ENCODE results near the gene XRCC1.
A peak's percentile ranks its signal among the peaks of the same experiment; 100 is the strongest.

Gene XRCC1

GRCh38 chr19:43505941-43506340, 69.4 kb downstream of the XRCC1 start:
- H4K20me1 ChIP-seq (ENCODE audit: insufficient read depth, low read length): no peaks in the 10 kb centered on the region
- H3K4me1 ChIP-seq (ENCODE audit: low read length): peaks cover 8% of the 10 kb centered on the region
- no peak for DNase-seq
- no peak overlapping the region for H3K27ac ChIP-seq (ENCODE audit: low read length)
- no peaks in the 10 kb centered on the region for H3K27me3 ChIP-seq (replicated peaks; ENCODE audit: insufficient read depth, low read length)
- no peak overlapping the region for H3K4me3 ChIP-seq (ENCODE audit: low read length)
- H3K79me2 ChIP-seq (ENCODE audit: low read length): no peaks in the 10 kb centered on the region
- H3F3A ChIP-seq (ENCODE audit: insufficient read depth, low read length): peaks cover 4% of the 10 kb centered on the region; the same call in 1 of the 2 replicates
- H3K9me3 ChIP-seq (replicated peaks; ENCODE audit: insufficient read depth, low read length): no peaks in the 10 kb centered on the region
- no peak overlapping the region for H2AFZ ChIP-seq (ENCODE audit: low read length)
- no peak overlapping the region for H3K4me2 ChIP-seq (ENCODE audit: low read depth, low read length)
- no peak overlapping the region for H3K9ac ChIP-seq (ENCODE audit: low read length)
- no peaks in the 10 kb centered on the region for H3K9me2 ChIP-seq (replicated peaks; ENCODE audit: insufficient read depth, low read length)
- no peaks in the 10 kb centered on the region for H3K36me3 ChIP-seq (replicated peaks; ENCODE audit: insufficient read depth, low read length)
- TF ChIP-seq CTCF (IDR thresholded peaks at IDR 0.05; ENCODE audit: low read length) (no peak), EZH2 (optimal IDR thresholded peaks at IDR 0.05; ENCODE audit: low read depth, low read length) (no peak), EZH2phosphoT487 (IDR thresholded peaks at IDR 0.05; ENCODE audit: low read length) (no peak)

- H3K36me3 ChIP-seq (replicated peaks; ENCODE audit: insufficient read depth, low read length): no peaks in the 10 kb centered on the region
- no peaks in the 10 kb centered on the region for H3K9me2 ChIP-seq (replicated peaks; ENCODE audit: insufficient read depth, low read length)
- H3K27ac ChIP-seq (ENCODE audit: low read length): no peak overlapping the region
- H3K27me3 ChIP-seq (replicated peaks; ENCODE audit: insufficient read depth, low read length): no peaks in the 10 kb centered on the region
- no peaks in the 10 kb centered on the region for H3K79me2 ChIP-seq (ENCODE audit: low read length)
- H3K9ac ChIP-seq (ENCODE audit: low read length): no peak overlapping the region
- DNase-seq: no peak
- TF ChIP-seq CTCF (IDR thresholded peaks at IDR 0.05; ENCODE audit: low read length) (no peak), EZH2 (optimal IDR thresholded peaks at IDR 0.05; ENCODE audit: low read depth, low read length) (no peak), EZH2phosphoT487 (IDR thresholded peaks at IDR 0.05; ENCODE audit: low read length) (no peak)
- H3F3A ChIP-seq (ENCODE audit: insufficient read depth, low read length): peaks cover 4% of the 10 kb centered on the region; the same call in 1 of the 2 replicates
- H4K20me1 ChIP-seq (ENCODE audit: insufficient read depth, low read length): no peaks in the 10 kb centered on the region
- H3K4me3 ChIP-seq (ENCODE audit: low read length): no peak overlapping the region
- no peaks in the 10 kb centered on the region for H3K9me3 ChIP-seq (replicated peaks; ENCODE audit: insufficient read depth, low read length)
- peak overlapping the region; percentile 97; the same call in 1 of the 2 replicates for H3K4me2 ChIP-seq (ENCODE audit: low read depth, low read length)
- H2AFZ ChIP-seq (ENCODE audit: low read length): 0 out of 2 replicates have a peak overlapping the region, but pooled peaks have one; percentile 99
- H3K4me1 ChIP-seq (ENCODE audit: low read length): peaks cover 8% of the 10 kb centered on the region
These were observed 70.2 kb downstream of the XRCC1 start for GRCh38 chr19:43505186-43505456.

GRCh38 chr19:43504426-43505185, 70.7 kb downstream of the XRCC1 start, which contains the start of gene PHLDB3:
Gene PHLDB3 (minus strand): TSS chr19:43504746. CDS start chr19:43504118, 628 bp downstream.
- no peaks in the 10 kb centered on the region for H3K9me2 ChIP-seq (replicated peaks; ENCODE audit: insufficient read depth, low read length)
- peak within 1 kb of the TSS; percentile 62; the same call in 1 of the 2 replicates for H3K9ac ChIP-seq (ENCODE audit: low read length)
- no peaks in the 10 kb centered on the region for H3K36me3 ChIP-seq (replicated peaks; ENCODE audit: insufficient read depth, low read length)
- no peaks in the 10 kb centered on the region for H3K27me3 ChIP-seq (replicated peaks; ENCODE audit: insufficient read depth, low read length)
- H3K4me1 ChIP-seq (ENCODE audit: low read length): peaks cover 8% of the 10 kb centered on the region
- no peaks in the 10 kb centered on the region for H3K79me2 ChIP-seq (ENCODE audit: low read length)
- H2AFZ ChIP-seq (ENCODE audit: low read length): peak within 1 kb of the TSS; percentile 99
- H4K20me1 ChIP-seq (ENCODE audit: insufficient read depth, low read length): no peaks in the 10 kb centered on the region
- DNase-seq: peak; percentile 39
- peak within 1 kb of the TSS; percentile 34; the same call in 1 of the 2 replicates for H3K27ac ChIP-seq (ENCODE audit: low read length)
- TF ChIP-seq EZH2phosphoT487 (IDR thresholded peaks at IDR 0.05; ENCODE audit: low read length) (no peak), EZH2 (optimal IDR thresholded peaks at IDR 0.05; ENCODE audit: low read depth, low read length) (no peak), CTCF (IDR thresholded peaks at IDR 0.05; ENCODE audit: low read length) (no peak)
- H3K9me3 ChIP-seq (replicated peaks; ENCODE audit: insufficient read depth, low read length): no peaks in the 10 kb centered on the region
- peaks cover 4% of the 10 kb centered on the region; the same call in 1 of the 2 replicates for H3F3A ChIP-seq (ENCODE audit: insufficient read depth, low read length)
- peak within 1 kb of the TSS; percentile 97 for H3K4me2 ChIP-seq (ENCODE audit: low read depth, low read length)
- peak within 1 kb of the TSS; percentile 93 for H3K4me3 ChIP-seq (ENCODE audit: low read length)
